HepG2 (cell line): ENCODE measurements around the gene SLX4. TPM values are rescaled to one million over a fixed set of nuclear protein-coding genes. Genes with fewer than 3 reads are reported as not detected.

ENCODE experiments used
- CEBPG ChIP-seq: IDR thresholded peaks from 2 replicates; pipeline ENCODE4 v1.6.1; 2016
- CSRNP2 ChIP-seq: sonication (generic); formaldehyde crosslinking; conservative IDR thresholded peaks from 2 replicates; pipeline ENCODE4 v1.8.0; 2022; ENCODE audit warnings: low read depth, missing genetic modification reagents
- FIP1L1 ChIP-seq: fragments of 200-400 bp; formaldehyde crosslinking; IDR thresholded peaks from 2 replicates; pipeline ENCODE4 v1.6.1; 2018; ENCODE audit warnings: low read depth, mild to moderate bottlenecking, low read length, moderate library complexity, borderline replicate concordance; ENCODE audit not compliant: insufficient read depth
- HINFP ChIP-seq: sonication (generic); formaldehyde crosslinking; IDR thresholded peaks from 2 replicates; pipeline ENCODE4 v1.4.0; 2020; ENCODE audit warnings: low read depth, mild to moderate bottlenecking, missing genetic modification reagents
- IRF2 ChIP-seq: IDR thresholded peaks from 2 replicates; pipeline ENCODE4 v1.6.1; 2018; ENCODE audit warnings: missing genetic modification reagents, missing compliant biosample characterization
- KDM5A ChIP-seq: fragments of 200-600 bp; sonication (generic); IDR thresholded peaks from 2 replicates; pipeline ENCODE4 v1.7.0; 2018; ENCODE audit warnings: antibody characterized with exemption, mild to moderate bottlenecking, low read length, borderline replicate concordance
- MAFG ChIP-seq: sonication (generic); formaldehyde crosslinking; IDR thresholded peaks from 2 replicates; pipeline ENCODE4 v1.5.1; 2020; ENCODE audit warnings: mild to moderate bottlenecking, missing genetic modification reagents
- NFE2 ChIP-seq: sonication (generic); formaldehyde crosslinking; IDR thresholded peaks from 2 replicates; pipeline ENCODE4 v1.4.0; 2020; ENCODE audit warnings: missing genetic modification reagents
- PHF20 ChIP-seq: sonication (generic); formaldehyde crosslinking; IDR thresholded peaks from 2 replicates; pipeline ENCODE4 v1.5.0; 2020; ENCODE audit warnings: mild to moderate bottlenecking, missing genetic modification reagents
- SPEN ChIP-seq: sonication (generic); formaldehyde crosslinking; IDR thresholded peaks from 2 replicates; pipeline ENCODE4 v1.5.1; 2020; ENCODE audit warnings: low read depth, mild to moderate bottlenecking, missing genetic modification reagents
- TCF7L2 ChIP-seq: IDR thresholded peaks from 2 replicates; pipeline ENCODE4 v1.6.1; 2011; ENCODE audit warnings: mild to moderate bottlenecking, low read depth, low read length, moderate library complexity
- WIZ ChIP-seq: sonication (generic); formaldehyde crosslinking; IDR thresholded peaks from 2 replicates; pipeline ENCODE4 v1.5.1; 2020; ENCODE audit warnings: mild to moderate bottlenecking, missing genetic modification reagents
- ZC3H4 ChIP-seq: sonication (generic); formaldehyde crosslinking; IDR thresholded peaks from 2 replicates; pipeline ENCODE4 v1.4.0; 2020; ENCODE audit warnings: missing genetic modification reagents, borderline replicate concordance
- ZFP41 ChIP-seq: sonication (generic); formaldehyde crosslinking; IDR thresholded peaks from 2 replicates; pipeline ENCODE4 v1.4.0; 2020; ENCODE audit warnings: mild to moderate bottlenecking, missing genetic modification reagents, borderline replicate concordance
- ZNF33A ChIP-seq: sonication (generic); formaldehyde crosslinking; IDR thresholded peaks from 2 replicates; pipeline ENCODE4 v1.5.1; 2020; ENCODE audit warnings: missing genetic modification reagents, mild to moderate bottlenecking, moderate library complexity, borderline replicate concordance
- ZNF362 ChIP-seq: sonication (generic); formaldehyde crosslinking; IDR thresholded peaks from 2 replicates; pipeline ENCODE4 v1.4.0; 2020; ENCODE audit warnings: missing genetic modification reagents, mild to moderate bottlenecking, borderline replicate concordance
- ZNF549 ChIP-seq: sonication (generic); formaldehyde crosslinking; IDR thresholded peaks from 2 replicates; pipeline ENCODE4 v1.5.0; 2020; ENCODE audit warnings: missing genetic modification reagents
- ZNF564 ChIP-seq: sonication (generic); formaldehyde crosslinking; IDR thresholded peaks from 2 replicates; pipeline ENCODE4 v1.8.1; 2023; ENCODE audit warnings: mild to moderate bottlenecking, missing genetic modification reagents
- ZNF577 ChIP-seq: sonication (generic); formaldehyde crosslinking; IDR thresholded peaks from 2 replicates; pipeline ENCODE4 v1.4.0; 2020; ENCODE audit warnings: mild to moderate bottlenecking, low read depth, missing genetic modification reagents, borderline replicate concordance
- ZNF672 ChIP-seq: sonication (generic); formaldehyde crosslinking; IDR thresholded peaks from 2 replicates; pipeline ENCODE4 v1.8.1; 2022; ENCODE audit warnings: missing genetic modification reagents
- polyA plus RNA-seq, 8 experiments: library from polyadenylated mRNA; depleted of rRNA in 3 of 8; stranded (reverse) in 7 of 8; unstranded in 1 of 8; fragments of >200 nt; fragmentation: Illumina TruSeq in 4 of 8; extraction: Trizol in 4 of 8; gene quantifications; 2 replicates each; pipeline versions ENCODE4 v1.2.1 to v1.2.3, GENCODE V29; 2011 to 2016; ENCODE audit warnings: low read depth in 4 of 8, missing spikeins in 1 of 8, mixed read lengths in 1 of 8; ENCODE audit not compliant: insufficient read depth in 1 of 8
- total RNA-seq, 5 experiments: library from RNA; depleted of rRNA; stranded (reverse); fragments of >200 nt; fragmentation: Illumina TruSeq; extraction: Trizol; gene quantifications; 2 replicates each; pipeline ENCODE4 v1.2.3, GENCODE V29; 2016; ENCODE audit warnings: low read depth in 1 of 5
- TF ChIP-seq, protein P1 (sequence below): sonication (generic); formaldehyde crosslinking; IDR thresholded peaks from 2 replicates; pipeline ENCODE4 v1.4.0; 2020; ENCODE audit warnings: missing genetic modification reagents
- TF ChIP-seq, protein P2 (sequence below): sonication (generic); formaldehyde crosslinking; IDR thresholded peaks from 2 replicates; pipeline ENCODE4 v1.8.0; 2023; ENCODE audit warnings: mild to moderate bottlenecking, missing genetic modification reagents

SLX4 gene
- total and polyA plus RNA-seq, 2 of the 13 experiments (the other 11 are each of a cell fraction or from before 2014, with no cell fraction given) = 1.1 to 3.6 TPM

DNA sequence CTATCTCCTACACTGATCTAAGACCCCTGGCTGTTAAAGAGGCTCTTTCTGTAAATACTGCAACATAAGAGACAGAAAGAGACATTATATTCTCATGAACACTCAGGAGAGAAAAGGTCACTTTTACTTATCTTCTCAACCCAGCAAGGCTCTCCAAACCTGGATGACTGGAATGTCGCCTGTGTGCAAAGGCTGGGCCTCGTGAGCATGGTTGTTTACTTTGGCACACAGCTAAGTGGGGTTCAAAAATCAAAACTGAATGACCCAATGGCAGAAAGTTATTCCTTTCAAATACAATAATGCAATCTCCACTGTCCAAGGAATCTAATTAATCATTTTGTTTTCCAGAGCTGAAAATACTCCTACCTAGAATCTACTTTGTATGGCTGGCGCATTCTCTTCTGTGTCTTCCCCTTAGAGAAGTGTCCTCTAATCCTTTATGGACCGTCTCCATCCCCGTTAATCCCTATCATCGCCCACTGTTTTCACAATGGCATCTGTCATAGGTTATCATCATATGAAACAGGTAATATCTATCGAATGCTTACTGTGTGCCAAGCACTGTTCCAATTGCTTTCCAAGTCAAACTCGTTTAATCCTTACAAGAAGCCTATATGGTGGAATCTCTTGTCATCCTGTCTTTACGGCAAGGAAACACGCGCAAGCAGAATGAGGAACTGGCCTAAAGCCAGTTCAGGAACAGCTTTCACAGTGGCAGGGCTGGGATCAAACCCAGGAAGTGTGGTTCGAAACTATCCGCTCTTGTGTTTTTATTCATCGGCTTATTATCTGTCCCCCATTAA is 1.3 kb downstream of the SLX4 start (continued):
- TF ChIP-seq HINFP (no peak), ZNF564 (CRISPR knock-in tag) (no peak), MAFG (CRISPR knock-in tag) (no peak), ZNF549 (no peak), TCF7L2 (no peak), SPEN (no peak), ZNF362 (CRISPR knock-in tag) (no peak), ZFP41 (CRISPR knock-in tag) (no peak), NFE2 (CRISPR knock-in tag) (no peak), IRF2 (CRISPR knock-in tag) (no peak), FIP1L1 (no peak), ZNF577 (CRISPR knock-in tag) (no peak), CSRNP2 (CRISPR knock-in tag) (no peak), KDM5A (no peak), ZNF33A (CRISPR knock-in tag) (no peak), ZNF672 (CRISPR knock-in tag) (no peak), WIZ (CRISPR knock-in tag) (no peak), PHF20 (0 out of 2 replicates have a peak, but pooled peaks have one; percentile 35), CEBPG (0 out of 2 replicates have a peak, but pooled peaks have one; percentile 30), ZC3H4 (CRISPR knock-in tag) (no peak)
- TF ChIP-seq, protein P1, sequence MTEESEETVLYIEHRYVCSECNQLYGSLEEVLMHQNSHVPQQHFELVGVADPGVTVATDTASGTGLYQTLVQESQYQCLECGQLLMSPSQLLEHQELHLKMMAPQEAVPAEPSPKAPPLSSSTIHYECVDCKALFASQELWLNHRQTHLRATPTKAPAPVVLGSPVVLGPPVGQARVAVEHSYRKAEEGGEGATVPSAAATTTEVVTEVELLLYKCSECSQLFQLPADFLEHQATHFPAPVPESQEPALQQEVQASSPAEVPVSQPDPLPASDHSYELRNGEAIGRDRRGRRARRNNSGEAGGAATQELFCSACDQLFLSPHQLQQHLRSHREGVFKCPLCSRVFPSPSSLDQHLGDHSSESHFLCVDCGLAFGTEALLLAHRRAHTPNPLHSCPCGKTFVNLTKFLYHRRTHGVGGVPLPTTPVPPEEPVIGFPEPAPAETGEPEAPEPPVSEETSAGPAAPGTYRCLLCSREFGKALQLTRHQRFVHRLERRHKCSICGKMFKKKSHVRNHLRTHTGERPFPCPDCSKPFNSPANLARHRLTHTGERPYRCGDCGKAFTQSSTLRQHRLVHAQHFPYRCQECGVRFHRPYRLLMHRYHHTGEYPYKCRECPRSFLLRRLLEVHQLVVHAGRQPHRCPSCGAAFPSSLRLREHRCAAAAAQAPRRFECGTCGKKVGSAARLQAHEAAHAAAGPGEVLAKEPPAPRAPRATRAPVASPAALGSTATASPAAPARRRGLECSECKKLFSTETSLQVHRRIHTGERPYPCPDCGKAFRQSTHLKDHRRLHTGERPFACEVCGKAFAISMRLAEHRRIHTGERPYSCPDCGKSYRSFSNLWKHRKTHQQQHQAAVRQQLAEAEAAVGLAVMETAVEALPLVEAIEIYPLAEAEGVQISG (CRISPR knock-in tag) = no peak
- TF ChIP-seq, protein P2, sequence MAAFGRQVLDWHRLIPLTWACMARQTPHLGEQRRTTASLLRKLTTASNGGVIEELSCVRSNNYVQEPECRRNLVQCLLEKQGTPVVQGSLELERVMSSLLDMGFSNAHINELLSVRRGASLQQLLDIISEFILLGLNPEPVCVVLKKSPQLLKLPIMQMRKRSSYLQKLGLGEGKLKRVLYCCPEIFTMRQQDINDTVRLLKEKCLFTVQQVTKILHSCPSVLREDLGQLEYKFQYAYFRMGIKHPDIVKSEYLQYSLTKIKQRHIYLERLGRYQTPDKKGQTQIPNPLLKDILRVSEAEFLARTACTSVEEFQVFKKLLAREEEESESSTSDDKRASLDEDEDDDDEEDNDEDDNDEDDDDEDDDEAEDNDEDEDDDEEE = no peak
